SK-N-SH treated with all-trans-retinoic acid at 6 μM for 48 hours (cell line): ENCODE measurements around the gene ALB.

ENCODE experiments used
- ISL1 ChIP-seq: fragments of 250-450 bp; sonication (Bioruptor Pico); IDR thresholded peaks from 2 replicates; pipeline ENCODE4 v2.1.2; 2022; ENCODE audit warnings: mild to moderate bottlenecking, moderate library complexity
- TF ChIP-seq, protein P1 (sequence below): fragments of 250-450 bp; sonication (Bioruptor Pico); IDR thresholded peaks from 2 replicates; pipeline ENCODE4 v1.5.1; 2020; ENCODE audit warnings: low read depth, mild to moderate bottlenecking, moderate library complexity
- TF ChIP-seq, protein P2 (sequence below): fragments of 250-450 bp; sonication (Bioruptor Pico); IDR thresholded peaks from 2 replicates; pipeline ENCODE4 v1.8.0; 2021; ENCODE audit warnings: low read depth, mild to moderate bottlenecking, moderate library complexity, borderline replicate concordance

DNA sequence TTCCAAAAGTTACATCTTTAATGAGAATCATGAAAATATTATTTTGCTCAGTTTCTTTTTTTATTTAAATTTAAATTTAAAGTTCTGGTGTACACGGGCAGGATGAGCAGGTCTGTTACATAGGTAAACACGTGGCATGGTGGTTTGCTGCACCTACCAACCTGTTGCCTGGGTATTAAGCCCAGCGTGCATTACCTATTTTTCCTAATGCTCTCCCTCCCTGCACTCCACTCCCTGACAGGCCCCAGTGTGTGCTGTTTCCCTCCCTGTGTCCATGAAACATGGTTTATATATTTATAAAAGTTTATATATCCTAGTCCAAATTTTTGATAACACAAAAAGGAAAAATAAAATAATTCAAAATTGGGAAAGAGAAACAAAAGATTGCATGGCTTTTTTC, 35.9 kb downstream of the ALB start:
- TF ChIP-seq, protein P1, sequence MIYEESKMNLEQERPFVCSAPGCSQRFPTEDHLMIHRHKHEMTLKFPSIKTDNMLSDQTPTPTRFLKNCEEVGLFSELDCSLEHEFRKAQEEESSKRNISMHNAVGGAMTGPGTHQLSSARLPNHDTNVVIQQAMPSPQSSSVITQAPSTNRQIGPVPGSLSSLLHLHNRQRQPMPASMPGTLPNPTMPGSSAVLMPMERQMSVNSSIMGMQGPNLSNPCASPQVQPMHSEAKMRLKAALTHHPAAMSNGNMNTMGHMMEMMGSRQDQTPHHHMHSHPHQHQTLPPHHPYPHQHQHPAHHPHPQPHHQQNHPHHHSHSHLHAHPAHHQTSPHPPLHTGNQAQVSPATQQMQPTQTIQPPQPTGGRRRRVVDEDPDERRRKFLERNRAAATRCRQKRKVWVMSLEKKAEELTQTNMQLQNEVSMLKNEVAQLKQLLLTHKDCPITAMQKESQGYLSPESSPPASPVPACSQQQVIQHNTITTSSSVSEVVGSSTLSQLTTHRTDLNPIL (CRISPR knock-in tag) = no peak
- no peak for TF ChIP-seq ISL1 (CRISPR knock-in tag)
- TF ChIP-seq, protein P2, sequence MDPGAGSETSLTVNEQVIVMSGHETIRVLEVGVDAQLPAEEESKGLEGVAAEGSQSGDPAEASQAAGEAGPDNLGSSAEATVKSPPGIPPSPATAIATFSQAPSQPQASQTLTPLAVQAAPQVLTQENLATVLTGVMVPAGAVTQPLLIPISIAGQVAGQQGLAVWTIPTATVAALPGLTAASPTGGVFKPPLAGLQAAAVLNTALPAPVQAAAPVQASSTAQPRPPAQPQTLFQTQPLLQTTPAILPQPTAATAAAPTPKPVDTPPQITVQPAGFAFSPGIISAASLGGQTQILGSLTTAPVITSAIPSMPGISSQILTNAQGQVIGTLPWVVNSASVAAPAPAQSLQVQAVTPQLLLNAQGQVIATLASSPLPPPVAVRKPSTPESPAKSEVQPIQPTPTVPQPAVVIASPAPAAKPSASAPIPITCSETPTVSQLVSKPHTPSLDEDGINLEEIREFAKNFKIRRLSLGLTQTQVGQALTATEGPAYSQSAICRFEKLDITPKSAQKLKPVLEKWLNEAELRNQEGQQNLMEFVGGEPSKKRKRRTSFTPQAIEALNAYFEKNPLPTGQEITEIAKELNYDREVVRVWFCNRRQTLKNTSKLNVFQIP (CRISPR knock-in tag) = no peak
